ENCODE data around the gene RRAGD. TPM values are rescaled to one million over a fixed set of nuclear protein-coding genes. Genes with fewer than 3 reads are reported as not detected.
A peak's percentile ranks its signal among the peaks of the same experiment; 100 is the strongest.

RRAGD gene
- total and polyA plus RNA-seq, 2 experiments from 2014 or later = 7.0 to 20.1 TPM

GRCh38 chr6:89346433-89346832, 65.6 kb downstream of the RRAGD start:
- Histone ChIP-seq H3F3A (replicated peaks; ENCODE audit: low read depth) (no peaks in the 10 kb centered on the region), H3K9me2 (ENCODE audit: insufficient read depth) (no peaks in the 10 kb centered on the region), H4K20me1 (replicated peaks; ENCODE audit: insufficient read depth) (no peaks in the 10 kb centered on the region), H3K27ac (ENCODE audit: low read depth) (no peak overlapping the region), H3K79me2 (replicated peaks; ENCODE audit: insufficient read depth) (no peaks in the 10 kb centered on the region; the same call in 1 of the 2 replicates), H3K36me3 (ENCODE audit: insufficient read depth) (no peaks in the 10 kb centered on the region), H3K4me2 (no peak overlapping the region), H3K27me3 (ENCODE audit: insufficient read depth) (peaks cover 5% of the 10 kb centered on the region), H2AFZ (no peak overlapping the region), H3K4me1 (ENCODE audit: insufficient read depth) (peaks cover 2% of the 10 kb centered on the region; the same call in 1 of the 2 replicates), H3K4me3 (no peak overlapping the region)
- ATAC-seq (peak; percentile 64), DNase-seq (ENCODE audit: low spot score) (no peak)
- TF ChIP-seq CREB1 (CRISPR knock-in tag; IDR thresholded peaks at IDR 0.05; ENCODE audit: low read depth) (no peak), ZNF331 (CRISPR knock-in tag; IDR thresholded peaks at IDR 0.05; ENCODE audit: low read depth) (no peak), ZNF114 (CRISPR knock-in tag; IDR thresholded peaks at IDR 0.05) (no peak), STAT1 (IDR thresholded peaks at IDR 0.05; ENCODE audit: unreplicated experiment) (no peak), ZNF462 (CRISPR knock-in tag; IDR thresholded peaks at IDR 0.05) (no peak), POLR2AphosphoS5 (IDR thresholded peaks at IDR 0.05; ENCODE audit: low read depth) (no peak), REST (IDR thresholded peaks at IDR 0.05; ENCODE audit: unreplicated experiment) (no peak), JUNB (IDR thresholded peaks at IDR 0.05; ENCODE audit: unreplicated experiment) (no peak), EZH2phosphoT487 (IDR thresholded peaks at IDR 0.05; ENCODE audit: unreplicated experiment) (no peak), EZH2 (IDR thresholded peaks at IDR 0.05; ENCODE audit: low read depth, unreplicated experiment) (no peak)
- Mint-ChIP-seq H3K27me3 (ENCODE audit: insufficient read depth, low read depth, poor library complexity) (peaks cover 4% of the 10 kb centered on the region), H3K4me1 (peaks cover 16% of the 10 kb centered on the region), H3K9me3 (no peaks in the 10 kb centered on the region), H3K4me3 (no peak overlapping the region), H3K27ac (no peak overlapping the region), H3K36me3 (ENCODE audit: low read depth) (0 out of 3 replicates have a peak, but pooled peaks cover 2% of the 10 kb centered on the region)
